H7 (cell line): Measurements from ENCODE around the gene OR2T11. TPM values are rescaled to one million over a fixed set of nuclear protein-coding genes. Genes with fewer than 3 reads are reported as not detected.
"Not testable (repeated sequence)": the region's sequence is repeated elsewhere in the genome, so short reads cannot be mapped to it uniquely, and the experiment has no call there.

ENCODE experiments used
- DNase-seq: peaks from one replicate; pipeline ENCODE4 v3.0.0; 2012
- H3K27me3 ChIP-seq: 2 replicates; pipeline ENCODE4 v1.6.0; 2011; ENCODE audit warnings: mild to moderate bottlenecking, low read length; ENCODE audit not compliant: control insufficient read depth, insufficient read depth
- H3K36me3 ChIP-seq: replicated peaks from 2 replicates; pipeline ENCODE4 v1.5.1; 2011; ENCODE audit warnings: low read length; ENCODE audit not compliant: control insufficient read depth, insufficient read depth
- H3K4me3 ChIP-seq: 2 replicates; pipeline ENCODE4 v1.5.1; 2011; ENCODE audit warnings: low read depth, mild to moderate bottlenecking, control low read depth, low read length, moderate library complexity; ENCODE audit not compliant: insufficient read depth
- total RNA-seq: library from RNA; depleted of rRNA; stranded (reverse); fragments of >200 nt; shearing (Covaris generic); gene quantifications from 2 replicates; pipeline ENCODE4 v1.2.3, GENCODE V29; 2014; rRNA removed

OR2T11 gene
- total RNA-seq, 1 experiment from 2014 or later = not detected

DNA sequence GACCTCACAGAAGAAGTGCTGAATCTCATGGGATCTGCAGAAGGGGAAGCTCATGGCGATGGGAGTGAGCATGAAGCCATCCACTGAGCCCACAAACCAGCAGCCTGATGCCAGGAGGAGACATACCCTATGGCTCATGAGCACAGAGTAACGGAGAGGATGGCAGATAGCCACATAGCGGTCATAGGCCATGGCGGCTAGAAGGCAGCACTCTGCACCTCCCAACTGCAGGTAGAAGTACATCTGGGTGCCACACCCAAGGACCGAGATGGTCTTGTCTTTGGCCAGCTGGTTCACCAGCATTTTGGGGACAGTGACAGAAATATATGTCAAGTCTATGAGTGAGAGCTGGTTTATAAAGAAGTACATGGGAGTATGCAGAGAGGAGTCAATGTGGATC, 41.7 kb downstream of the OR2T11 start:
- no peak for DNase-seq
- no peaks in the 10 kb centered on the region for H3K27me3 ChIP-seq
- H3K4me3 ChIP-seq = no peak overlapping the region
- no peaks in the 10 kb centered on the region for H3K36me3 ChIP-seq

DNA sequence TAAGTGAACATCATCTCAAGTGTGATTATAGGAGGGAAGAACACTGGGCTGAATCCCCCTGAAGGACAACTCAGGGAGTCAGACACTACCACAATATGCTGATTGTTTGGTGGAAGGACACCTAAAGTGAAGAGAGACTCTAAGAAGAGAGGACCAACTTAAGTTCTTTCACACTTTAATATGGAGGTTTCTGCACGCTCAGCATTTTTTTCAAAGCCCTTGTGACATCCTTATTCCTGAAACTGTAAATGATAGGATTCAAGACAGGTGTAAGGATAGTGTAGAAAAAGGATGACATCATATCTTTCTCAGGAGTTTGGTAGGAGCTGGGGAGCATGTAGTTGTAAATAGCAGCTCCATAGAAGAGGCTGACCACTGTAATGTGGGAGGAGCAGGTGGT, 42.2 kb downstream of the OR2T11 start:
- Histone ChIP-seq H3K4me3 (no peak overlapping the region), H3K36me3 (no peaks in the 10 kb centered on the region), H3K27me3 (no peaks in the 10 kb centered on the region)
- no peak for DNase-seq

DNA sequence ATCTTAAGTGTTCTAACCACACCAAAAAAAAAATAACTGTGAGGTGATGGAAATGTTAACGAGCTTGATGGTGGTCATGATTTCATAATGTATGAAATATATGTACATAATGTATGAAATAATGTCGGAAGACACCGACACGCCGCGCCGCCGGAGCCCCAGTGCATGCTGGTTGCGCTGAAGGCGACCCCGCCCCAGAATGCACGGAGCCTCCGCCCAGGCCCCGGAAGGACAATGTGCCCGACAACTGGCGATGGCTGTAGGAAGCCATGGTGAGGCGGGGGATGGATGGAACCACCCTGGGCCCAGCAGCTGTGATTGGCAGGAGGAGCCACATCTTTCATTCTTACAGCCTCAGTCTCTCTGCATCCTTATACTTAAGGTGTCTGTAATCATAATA, 44.8 kb downstream of the OR2T11 start:
- no peak overlapping the region for H3K4me3 ChIP-seq
- H3K36me3 ChIP-seq = no peaks in the 10 kb centered on the region
- no peak for DNase-seq
- H3K27me3 ChIP-seq = no peaks in the 10 kb centered on the region

DNA sequence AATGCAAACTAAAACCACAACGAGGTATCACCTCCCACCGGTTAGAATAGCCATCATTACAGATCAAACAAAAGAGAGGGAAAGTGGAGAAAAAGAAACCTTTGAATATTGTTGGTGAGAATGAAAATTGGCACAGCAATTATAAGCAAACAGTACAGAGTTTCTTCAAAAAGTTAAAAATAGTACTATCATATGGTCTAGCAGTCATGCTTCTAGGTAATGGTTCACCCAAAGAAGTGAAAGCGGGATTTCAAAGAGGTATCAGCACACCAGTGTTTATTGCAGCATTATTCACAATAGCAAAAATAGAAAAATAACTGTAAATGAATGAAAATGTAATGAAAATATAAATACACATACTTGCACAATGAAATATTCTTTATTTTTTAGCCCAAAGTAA, 45.6 kb downstream of the OR2T11 start:
- Histone ChIP-seq H3K36me3 (no peaks in the 10 kb centered on the region), H3K27me3 (no peaks in the 10 kb centered on the region), H3K4me3 (no peak overlapping the region)
- no peak for DNase-seq

DNA sequence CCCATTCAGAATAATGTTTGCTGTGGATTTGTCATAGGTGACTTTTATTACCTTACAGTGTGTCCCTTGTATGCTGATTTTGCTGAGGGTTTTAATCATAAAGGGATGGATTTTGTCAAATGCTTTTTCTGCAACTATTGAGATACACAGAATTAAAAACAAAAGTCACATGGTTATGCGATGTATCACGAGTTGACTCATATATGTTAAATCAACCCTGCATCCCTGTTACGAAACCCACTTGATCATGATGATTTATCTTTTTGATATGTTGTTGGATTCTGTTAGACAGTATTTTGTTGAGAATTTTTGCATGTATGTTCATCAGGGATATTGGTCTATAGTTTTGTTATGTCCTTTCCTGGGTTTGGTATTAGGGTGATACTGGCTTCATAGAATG, 49.6 kb downstream of the OR2T11 start:
- Histone ChIP-seq H3K27me3 (no peaks in the 10 kb centered on the region), H3K4me3 (no peak overlapping the region), H3K36me3 (no peaks in the 10 kb centered on the region)
- no peak for DNase-seq

DNA sequence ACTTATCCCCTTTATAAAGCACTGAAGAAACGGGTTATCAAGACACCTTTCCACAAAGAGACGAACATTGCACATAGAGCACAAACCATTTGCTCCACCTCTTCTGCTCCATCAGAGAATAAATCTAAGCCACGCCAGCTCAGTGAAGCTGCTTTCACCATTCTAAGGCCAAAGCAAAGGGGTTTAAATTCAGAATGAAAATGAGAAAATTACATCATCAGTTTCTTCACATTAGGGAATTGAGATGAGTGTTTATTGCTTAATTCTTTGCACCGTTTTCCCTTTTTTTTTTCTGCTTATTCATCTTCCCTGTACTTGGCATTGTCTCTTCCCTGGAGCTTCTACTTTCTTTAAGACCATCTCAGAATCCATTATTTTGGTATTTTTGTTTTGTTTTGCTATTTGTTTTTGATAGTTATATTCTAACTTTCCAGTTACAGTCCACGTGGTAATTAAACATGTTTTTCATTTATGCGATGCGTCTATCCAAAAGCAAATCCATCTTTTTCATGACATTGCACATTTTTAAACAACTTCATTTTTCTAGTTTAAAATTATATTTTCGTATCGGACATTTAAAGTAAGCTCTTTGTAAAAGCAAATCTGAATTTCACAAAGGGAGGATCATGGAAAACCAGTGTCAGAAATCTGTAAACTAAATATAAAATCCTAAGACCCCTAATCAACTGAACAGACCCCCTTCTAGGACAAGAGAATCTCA, 58.5 kb downstream of the OR2T11 start:
- Histone ChIP-seq H3K36me3 (no peaks in the 10 kb centered on the region), H3K4me3 (no peak overlapping the region), H3K27me3 (no peaks in the 10 kb centered on the region)
- no peak for DNase-seq

DNA sequence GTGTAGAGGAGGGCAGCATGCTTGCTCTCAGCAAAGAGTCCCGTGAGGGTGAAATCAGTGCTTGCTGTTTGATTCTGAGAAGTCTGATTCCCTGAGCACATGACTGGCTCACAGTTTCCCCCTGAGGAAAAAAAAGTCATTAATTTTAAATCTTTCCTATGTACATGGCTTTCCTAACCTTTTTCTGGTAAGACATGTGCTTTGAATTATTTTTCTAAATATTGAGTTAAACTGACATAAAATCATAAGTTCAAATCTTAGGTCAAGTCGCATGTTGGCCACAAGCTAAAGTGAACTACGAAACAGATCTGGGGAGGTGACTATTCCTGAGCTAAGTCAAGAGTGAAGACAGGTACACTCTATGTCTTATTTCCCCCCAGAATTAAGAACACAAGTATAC, 60.2 kb downstream of the OR2T11 start, which contains the start of gene OR2T34:
TSS of gene OR2T34 (minus strand) at position 101 of the 400 bp plus-strand sequence. CDS start at position 101, 0 bp downstream.
- not testable (repeated sequence) for DNase-seq, H3K27me3 ChIP-seq, H3K4me3 ChIP-seq, H3K36me3 ChIP-seq

DNA sequence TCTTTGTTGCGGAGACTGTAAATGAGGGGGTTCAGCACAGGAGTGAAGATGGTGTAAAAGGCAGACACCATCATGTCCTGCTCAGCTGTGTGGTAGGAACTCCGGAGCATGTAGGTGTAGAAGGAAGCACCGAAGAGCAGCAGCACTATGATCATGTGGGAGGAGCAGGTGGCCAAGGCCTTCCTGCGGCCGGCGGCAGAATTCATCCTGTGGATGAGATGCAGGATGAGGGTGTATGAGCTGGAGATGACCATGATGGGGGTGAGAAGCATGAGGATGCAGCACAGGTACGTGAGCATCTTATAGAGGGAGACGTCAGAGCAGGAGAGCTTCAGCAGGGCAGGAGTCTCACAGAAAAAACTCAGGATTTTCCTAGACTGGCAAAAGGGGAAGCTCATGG, 61.0 kb downstream of the OR2T11 start:
- not testable (repeated sequence) for H3K36me3 ChIP-seq, H3K27me3 ChIP-seq, DNase-seq, H3K4me3 ChIP-seq

Other genes with a start within 250 kb of the OR2T11 start
- gene OR2T1, start 232.0 kb downstream of the OR2T11 start, total RNA-seq = not detected in 2 replicates
- not detected in 2 replicates for gene OR2T2, start 189.5 kb downstream of the OR2T11 start, total RNA-seq
- not detected in 2 replicates for gene OR2T3, start 161.7 kb downstream of the OR2T11 start, total RNA-seq
- gene OR2T5, start 146.5 kb downstream of the OR2T11 start, total RNA-seq = not detected in 2 replicates
- not detected in 2 replicates for gene OR2G6, start 127.0 kb downstream of the OR2T11 start, total RNA-seq
- gene OR2T29, start 72.3 kb downstream of the OR2T11 start, total RNA-seq = not detected in 2 replicates
- not detected in 2 replicates for gene OR2T34, start 60.3 kb downstream of the OR2T11 start, total RNA-seq
- gene OR2T10, start 37.4 kb downstream of the OR2T11 start, total RNA-seq = not detected in 2 replicates
- not detected in 2 replicates for gene OR2T35, start 10.2 kb upstream of the OR2T11 start, total RNA-seq
- gene OR2T27, start 20.4 kb upstream of the OR2T11 start, total RNA-seq = not detected in 2 replicates
- not detected in 2 replicates for gene OR14I1, start 67.7 kb upstream of the OR2T11 start, total RNA-seq
- not detected in 2 replicates for gene LYPD8, start 120.7 kb upstream of the OR2T11 start, total RNA-seq
- gene SH3BP5L, start 190.8 kb upstream of the OR2T11 start, total RNA-seq = 38.2 and 40.5 TPM in 2 replicates
- 56.0 and 59.5 TPM in 2 replicates for gene ZNF672, start 203.1 kb upstream of the OR2T11 start, total RNA-seq
- gene ZNF692, start 224.0 kb upstream of the OR2T11 start, total RNA-seq = 64.2 and 91.9 TPM in 2 replicates